Neural cell (in vitro differentiated cells): Measurements from ENCODE around the gene MARK4. TPM values are rescaled to one million over a fixed set of nuclear protein-coding genes. Genes with fewer than 3 reads are reported as not detected.

Experiments
- H2AFZ ChIP-seq: fragments of 200-600, 300-800 bp; sonication (generic), shearing (Covaris generic); 2 replicates; pipeline ENCODE4 v1.6.0; 2014; ENCODE audit warnings: low read depth, mild to moderate bottlenecking, antibody characterized with exemption, low read length, moderate library complexity
- H3F3A ChIP-seq: fragments of 200-600 bp; shearing (Covaris generic); 2 replicates; pipeline ENCODE4 v1.6.1; 2016; ENCODE audit warnings: mild to moderate bottlenecking, moderate library complexity, mixed read lengths, antibody characterized with exemption, low read length; ENCODE audit not compliant: insufficient read depth, poor library complexity, severe bottlenecking
- H3K27ac ChIP-seq: fragments of 200-600, 300-800 bp; sonication (generic), shearing (Covaris generic); 2 replicates; pipeline ENCODE4 v1.5.1; 2014; ENCODE audit warnings: mild to moderate bottlenecking, low read length, moderate library complexity
- H3K27me3 ChIP-seq: fragments of 300-800, 200-600 bp; sonication (generic), shearing (Covaris generic); 2 replicates; pipeline ENCODE4 v1.6.0; 2014; ENCODE audit warnings: mild to moderate bottlenecking, low read depth, low read length, moderate library complexity; ENCODE audit not compliant: insufficient read depth
- H3K36me3 ChIP-seq: fragments of 300-800, 200-600 bp; sonication (generic), shearing (Covaris generic); 2 replicates; pipeline ENCODE4 v1.5.1; 2014; ENCODE audit warnings: mild to moderate bottlenecking, antibody characterized with exemption, low read length, moderate library complexity; ENCODE audit not compliant: insufficient read depth
- H3K4me2 ChIP-seq: fragments of 300-800, 200-600 bp; sonication (generic), shearing (Covaris generic); 2 replicates; pipeline ENCODE4 v1.6.0; 2014; ENCODE audit warnings: mild to moderate bottlenecking, low read length
- H3K4me3 ChIP-seq: fragments of 300-800, 200-600 bp; sonication (generic), shearing (Covaris generic); 2 replicates; pipeline ENCODE4 v1.5.1; 2014; ENCODE audit warnings: mild to moderate bottlenecking, low read length, moderate library complexity
- H3K79me2 ChIP-seq: fragments of 200-600 bp; shearing (Covaris generic); replicated peaks from 2 replicates; pipeline ENCODE4 v1.6.0; 2014; ENCODE audit warnings: mild to moderate bottlenecking, low read length, moderate library complexity; ENCODE audit not compliant: insufficient read depth
- H3K9ac ChIP-seq: fragments of 300-800, 200-600 bp; sonication (generic), shearing (Covaris generic); 2 replicates; pipeline ENCODE4 v1.6.1; 2016; ENCODE audit warnings: mild to moderate bottlenecking, low read length, mixed read lengths
- H3K9me2 ChIP-seq: fragments of 200-600 bp; shearing (Covaris generic); 2 replicates; pipeline ENCODE4 v1.6.1; 2016; ENCODE audit warnings: mild to moderate bottlenecking, low read length, mixed read lengths; ENCODE audit not compliant: insufficient read depth
- H3K9me3 ChIP-seq: fragments of 200-600, 300-800 bp; sonication (generic), shearing (Covaris generic); 2 replicates; pipeline ENCODE4 v1.6.1; 2016; ENCODE audit warnings: mild to moderate bottlenecking, mixed run types, low read length, moderate library complexity, mixed read lengths
- H4K20me1 ChIP-seq: fragments of 200-600 bp; shearing (Covaris generic); 2 replicates; pipeline ENCODE4 v1.6.1; 2016; ENCODE audit warnings: mild to moderate bottlenecking, mixed run types; ENCODE audit not compliant: insufficient read depth
- EP300 ChIP-seq: fragments of 450-650 bp; conservative IDR thresholded peaks from 2 replicates; pipeline ENCODE4 v1.6.1; 2014; ENCODE audit warnings: antibody characterized with exemption, mild to moderate bottlenecking, moderate library complexity; ENCODE audit not compliant: poor library complexity, severe bottlenecking
- EZH2 ChIP-seq: fragments of 200-600, 300-800 bp; shearing (Covaris generic), sonication (generic); IDR thresholded peaks from 2 replicates; pipeline ENCODE4 v1.6.1; 2014; ENCODE audit warnings: antibody characterized with exemption, low read length, borderline replicate concordance, mild to moderate bottlenecking; ENCODE audit not compliant: insufficient read depth, poor library complexity, severe bottlenecking
- MXI1 ChIP-seq: fragments of 450-650 bp; conservative IDR thresholded peaks from 2 replicates; pipeline ENCODE4 v1.6.1; 2014; ENCODE audit warnings: antibody characterized with exemption, mild to moderate bottlenecking; ENCODE audit not compliant: poor library complexity, severe bottlenecking
- POLR2AphosphoS5 ChIP-seq: IDR thresholded peaks from 2 replicates; pipeline ENCODE4 v1.6.1; 2012
- RAD21 ChIP-seq: fragments of 450-650 bp; conservative IDR thresholded peaks from 2 replicates; pipeline ENCODE4 v1.6.1; 2014; ENCODE audit warnings: antibody characterized with exemption, mild to moderate bottlenecking, moderate library complexity
- REST ChIP-seq: IDR thresholded peaks from 2 replicates; pipeline ENCODE4 v1.6.1; 2012; ENCODE audit warnings: borderline replicate concordance
- SMC3 ChIP-seq: fragments of 450-650 bp; conservative IDR thresholded peaks from 2 replicates; pipeline ENCODE4 v1.6.1; 2014; ENCODE audit warnings: antibody characterized with exemption, mild to moderate bottlenecking, moderate library complexity; ENCODE audit not compliant: poor library complexity
- TAF1 ChIP-seq: IDR thresholded peaks from 2 replicates; pipeline ENCODE4 v1.6.1; 2012; ENCODE audit warnings: low read depth
- polyA plus RNA-seq: library from polyadenylated mRNA; depleted of rRNA; stranded (reverse); fragments of >200 nt; gene quantifications from 2 replicates; pipeline ENCODE4 v1.2.3, GENCODE V29; 2014
- TF ChIP-seq, protein P1 (sequence below): fragments of 450-650 bp; IDR thresholded peaks from 2 replicates; pipeline ENCODE4 v1.5.1; 2014; ENCODE audit warnings: antibody characterized with exemption, mild to moderate bottlenecking, moderate library complexity; ENCODE audit not compliant: poor library complexity, severe bottlenecking

Gene MARK4
- polyA plus RNA-seq, 1 donor from 2014 or later: 11.6 TPM

- Histone ChIP-seq H3K9me3 (no peaks in the 10 kb centered on the region), H4K20me1 (no peaks in the 10 kb centered on the region), H3K79me2 (no peaks in the 10 kb centered on the region), H3K9me2 (no peaks in the 10 kb centered on the region), H3K4me2 (no peak overlapping the region), H3K36me3 (no peaks in the 10 kb centered on the region), H3K27me3 (no peaks in the 10 kb centered on the region), H3K27ac (no peak overlapping the region), H3F3A (no peaks in the 10 kb centered on the region), H2AFZ (no peak overlapping the region), H3K9ac (no peak overlapping the region), H3K4me3 (no peak overlapping the region)
- TF ChIP-seq RAD21 (no peak), REST (no peak), MXI1 (no peak), EZH2 (no peak), TAF1 (no peak), SMC3 (no peak)
- TF ChIP-seq, protein P1, sequence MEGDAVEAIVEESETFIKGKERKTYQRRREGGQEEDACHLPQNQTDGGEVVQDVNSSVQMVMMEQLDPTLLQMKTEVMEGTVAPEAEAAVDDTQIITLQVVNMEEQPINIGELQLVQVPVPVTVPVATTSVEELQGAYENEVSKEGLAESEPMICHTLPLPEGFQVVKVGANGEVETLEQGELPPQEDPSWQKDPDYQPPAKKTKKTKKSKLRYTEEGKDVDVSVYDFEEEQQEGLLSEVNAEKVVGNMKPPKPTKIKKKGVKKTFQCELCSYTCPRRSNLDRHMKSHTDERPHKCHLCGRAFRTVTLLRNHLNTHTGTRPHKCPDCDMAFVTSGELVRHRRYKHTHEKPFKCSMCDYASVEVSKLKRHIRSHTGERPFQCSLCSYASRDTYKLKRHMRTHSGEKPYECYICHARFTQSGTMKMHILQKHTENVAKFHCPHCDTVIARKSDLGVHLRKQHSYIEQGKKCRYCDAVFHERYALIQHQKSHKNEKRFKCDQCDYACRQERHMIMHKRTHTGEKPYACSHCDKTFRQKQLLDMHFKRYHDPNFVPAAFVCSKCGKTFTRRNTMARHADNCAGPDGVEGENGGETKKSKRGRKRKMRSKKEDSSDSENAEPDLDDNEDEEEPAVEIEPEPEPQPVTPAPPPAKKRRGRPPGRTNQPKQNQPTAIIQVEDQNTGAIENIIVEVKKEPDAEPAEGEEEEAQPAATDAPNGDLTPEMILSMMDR: no peak
These were observed 70.8 kb downstream of the MARK4 start for GRCh38 chr19:45321848-45322247.

DNA sequence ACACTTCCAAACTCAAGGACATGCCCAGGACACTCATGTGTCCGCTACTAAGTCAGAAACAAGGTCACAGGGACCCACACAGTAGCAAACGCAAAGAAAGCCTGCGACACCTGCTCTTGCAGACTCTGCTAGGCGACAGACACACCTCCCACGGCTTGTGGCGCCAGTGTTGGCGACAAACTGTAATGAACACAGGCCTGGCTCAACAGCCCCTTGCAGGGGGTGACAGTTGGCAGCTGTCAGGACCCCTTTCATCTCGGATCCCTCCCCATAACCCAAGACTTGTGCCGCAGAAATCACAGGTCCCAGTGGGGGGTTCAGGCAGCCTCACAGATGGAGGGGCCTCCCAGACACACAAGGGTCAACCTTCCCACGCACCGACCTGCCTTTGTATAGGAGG lies 71.2 kb downstream of the MARK4 start:
- Histone ChIP-seq H3K4me3 (no peak overlapping the region), H3K27ac (no peak overlapping the region), H4K20me1 (no peaks in the 10 kb centered on the region), H3K4me2 (no peak overlapping the region), H3K9me2 (no peaks in the 10 kb centered on the region), H3F3A (no peaks in the 10 kb centered on the region), H3K27me3 (no peaks in the 10 kb centered on the region), H2AFZ (no peak overlapping the region), H3K9ac (no peak overlapping the region), H3K9me3 (no peaks in the 10 kb centered on the region), H3K79me2 (no peaks in the 10 kb centered on the region), H3K36me3 (no peaks in the 10 kb centered on the region)
- TF ChIP-seq REST (no peak), EZH2 (no peak), EP300 (no peak), SMC3 (no peak), MXI1 (no peak), POLR2AphosphoS5 (no peak), TAF1 (no peak)
- TF ChIP-seq, protein P1: no peak
